OCI-LY3 (cell line): ENCODE data around the gene ACTN3.

Experiments
- H2AFZ ChIP-seq: fragments of 200-600, 300-600 bp; shearing (Covaris generic); 2 replicates; pipeline ENCODE4 v1.6.0; 2014; ENCODE audit warnings: antibody characterized with exemption, low read depth, low read length
- H3K27ac ChIP-seq: fragments of 200-600, 300-600 bp; sonication (generic); 2 replicates; pipeline ENCODE4 v1.5.1; 2014; ENCODE audit warnings: mild to moderate bottlenecking, low read length, moderate library complexity, mixed read lengths
- H3K27me3 ChIP-seq: fragments of 200-600, 300-600 bp; sonication (generic); 2 replicates; pipeline ENCODE4 v1.6.1; 2014; ENCODE audit warnings: low read depth, low read length, mixed read lengths
- H3K36me3 ChIP-seq: fragments of 200-600, 300-600 bp; sonication (generic); replicated peaks from 2 replicates; pipeline ENCODE3; 2014; ENCODE audit warnings: low read depth, low read length, mixed read lengths
- H3K4me1 ChIP-seq: fragments of 300-600, 200-600 bp; sonication (generic); 2 replicates; pipeline ENCODE4 v1.6.1; 2014; ENCODE audit warnings: low read length, mixed read lengths
- H3K4me2 ChIP-seq: fragments of 200-600, 300-600 bp; sonication (generic); 2 replicates; pipeline ENCODE4 v1.6.1; 2014; ENCODE audit warnings: low read length, mixed read lengths
- H3K4me3 ChIP-seq: fragments of 300-600, 200-600 bp; sonication (generic); 2 replicates; pipeline ENCODE4 v1.5.1; 2014; ENCODE audit warnings: antibody characterized with exemption, mild to moderate bottlenecking, low read length, moderate library complexity
- H3K79me2 ChIP-seq: fragments of 300-600, 200-600 bp; shearing (Covaris generic); 2 replicates; pipeline ENCODE4 v1.6.1; 2014; ENCODE audit warnings: mild to moderate bottlenecking, low read length, mixed read lengths
- H3K9ac ChIP-seq: fragments of 300-600, 200-600 bp; shearing (Covaris generic); 2 replicates; pipeline ENCODE4 v1.6.0; 2014; ENCODE audit warnings: mild to moderate bottlenecking, low read length, moderate library complexity
- H3K9me3 ChIP-seq: fragments of 200-600, 300-600 bp; shearing (Covaris generic); 2 replicates; pipeline ENCODE4 v1.6.1; 2014; ENCODE audit warnings: low read length, mixed read lengths; ENCODE audit not compliant: insufficient read depth
- H4K20me1 ChIP-seq: fragments of 200-600, 300-600 bp; sonication (generic); 2 replicates; pipeline ENCODE4 v1.6.1; 2016; ENCODE audit warnings: low read length, mixed read lengths; ENCODE audit not compliant: insufficient read depth
- CTCF ChIP-seq: fragments of 200-600, 300-600 bp; sonication (generic); IDR thresholded peaks from 2 replicates; pipeline ENCODE4 v1.5.1; 2014; ENCODE audit warnings: antibody characterized with exemption, low read length, low read depth
- EZH2phosphoT487 ChIP-seq: fragments of 200-600 bp; shearing (Covaris generic); IDR thresholded peaks from 2 replicates; pipeline ENCODE4 v1.6.1; 2018; ENCODE audit warnings: antibody characterized with exemption, mixed run types, low read depth

The ACTN3 gene

DNA sequence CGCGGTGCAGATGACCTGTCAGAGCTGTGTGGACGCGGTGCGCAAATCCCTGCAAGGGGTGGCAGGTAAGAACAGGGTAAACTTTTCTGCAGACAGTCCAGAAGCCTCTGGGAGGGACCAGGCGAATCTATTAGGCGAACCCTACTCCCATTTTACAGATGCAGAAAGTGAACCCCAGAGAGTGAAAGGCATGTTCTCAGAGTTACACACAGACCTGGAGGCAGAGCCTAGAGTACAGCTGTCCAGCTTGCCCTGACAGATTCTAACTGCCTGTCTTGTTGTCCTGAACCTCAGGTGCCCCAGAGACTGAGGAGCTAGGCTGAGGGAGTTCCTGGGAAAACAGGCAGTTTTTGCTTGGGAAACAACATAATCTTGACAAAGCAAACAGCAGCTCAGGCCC lies 46.9 kb downstream of the ACTN3 start:
- TF ChIP-seq CTCF (no peak), EZH2phosphoT487 (no peak)
- Histone ChIP-seq H2AFZ (no peak overlapping the region), H3K9ac (peak overlapping the region; percentile 91), H3K27ac (no peak overlapping the region), H3K9me3 (no peaks in the 10 kb centered on the region), H3K79me2 (peaks cover 9% of the 10 kb centered on the region), H3K36me3 (peaks cover 4% of the 10 kb centered on the region), H4K20me1 (no peaks in the 10 kb centered on the region), H3K27me3 (no peaks in the 10 kb centered on the region), H3K4me1 (peaks cover 10% of the 10 kb centered on the region), H3K4me2 (peak overlapping the region; percentile 91), H3K4me3 (peak overlapping the region; percentile 88)

- Histone ChIP-seq H3K4me3 (no peak overlapping the region), H3K79me2 (peaks cover 9% of the 10 kb centered on the region), H3K4me2 (no peak overlapping the region), H3K9ac (no peak overlapping the region), H2AFZ (no peak overlapping the region), H3K27me3 (no peaks in the 10 kb centered on the region), H3K27ac (no peak overlapping the region), H3K9me3 (no peaks in the 10 kb centered on the region), H4K20me1 (no peaks in the 10 kb centered on the region), H3K36me3 (peaks cover 13% of the 10 kb centered on the region), H3K4me1 (peaks cover 14% of the 10 kb centered on the region)
- no peak for TF ChIP-seq EZH2phosphoT487
Observed at GRCh38 chr11:66595245-66595904, 48.7 kb downstream of the ACTN3 start.

DNA sequence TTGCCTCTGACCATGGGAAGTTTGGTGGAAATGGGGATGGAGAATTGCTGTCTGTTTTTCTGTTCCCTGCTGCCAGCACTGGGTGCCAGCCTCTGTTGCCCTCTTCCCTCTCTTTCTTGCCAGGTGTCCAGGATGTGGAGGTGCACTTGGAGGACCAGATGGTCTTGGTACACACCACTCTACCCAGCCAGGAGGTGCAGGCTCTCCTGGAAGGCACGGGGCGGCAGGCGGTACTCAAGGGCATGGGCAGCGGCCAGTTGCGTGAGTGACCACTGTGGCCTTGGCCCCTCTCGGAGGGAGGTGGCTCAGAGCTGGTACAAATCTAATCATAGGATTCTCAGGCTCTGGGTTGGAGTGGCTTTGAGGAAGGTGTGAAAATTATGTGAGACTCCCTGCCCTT lies 52.3 kb downstream of the ACTN3 start:
- H3K4me2 ChIP-seq: no peak overlapping the region
- peaks cover 10% of the 10 kb centered on the region for H3K4me1 ChIP-seq
- H2AFZ ChIP-seq: no peak overlapping the region
- H4K20me1 ChIP-seq: no peaks in the 10 kb centered on the region
- H3K27me3 ChIP-seq: no peaks in the 10 kb centered on the region
- no peaks in the 10 kb centered on the region for H3K9me3 ChIP-seq
- peaks cover 20% of the 10 kb centered on the region for H3K36me3 ChIP-seq
- no peak overlapping the region for H3K27ac ChIP-seq
- H3K4me3 ChIP-seq: no peak overlapping the region
- no peak overlapping the region for H3K9ac ChIP-seq
- TF ChIP-seq EZH2phosphoT487 (no peak), CTCF (no peak)
- H3K79me2 ChIP-seq: no peaks in the 10 kb centered on the region

DNA sequence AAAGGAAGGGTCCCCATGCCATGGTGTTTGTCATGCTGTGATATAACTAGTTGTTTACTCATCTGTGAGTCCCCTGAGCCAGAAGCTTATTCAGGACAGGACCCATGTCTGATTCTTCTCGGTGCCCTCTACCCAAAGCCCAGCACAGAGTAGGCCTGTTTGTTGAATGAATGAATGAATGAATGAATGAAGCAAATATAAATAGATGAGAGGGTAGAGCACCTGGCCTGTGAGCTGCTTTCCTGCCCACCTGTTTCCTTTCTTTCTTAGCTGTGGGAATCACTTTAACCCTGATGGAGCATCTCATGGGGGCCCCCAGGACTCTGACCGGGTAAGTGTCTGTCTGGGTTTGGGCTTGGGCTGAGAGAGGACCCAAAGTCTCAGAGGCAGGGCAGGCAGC lies 53.5 kb downstream of the ACTN3 start:
- Histone ChIP-seq H3K4me1 (peaks cover 10% of the 10 kb centered on the region), H3K4me2 (no peak overlapping the region), H3K9ac (no peak overlapping the region), H3K79me2 (no peaks in the 10 kb centered on the region), H4K20me1 (no peaks in the 10 kb centered on the region), H2AFZ (no peak overlapping the region), H3K36me3 (peaks cover 22% of the 10 kb centered on the region), H3K9me3 (no peaks in the 10 kb centered on the region), H3K27me3 (no peaks in the 10 kb centered on the region), H3K27ac (no peak overlapping the region), H3K4me3 (no peak overlapping the region)
- TF ChIP-seq EZH2phosphoT487: no peak
- no peak for TF ChIP-seq CTCF
